NCI-H1694 treated with DMSO at 0.1 percent for 48 hours (cell line): ENCODE data around the gene NTNG2.
"Not testable (repeated sequence)": the region's sequence is repeated elsewhere in the genome, so short reads cannot be mapped to it uniquely, and the experiment has no call there.

Source experiments
- DNase-seq: peaks from one replicate; lab custom pipeline; 2025; lab: John Stamatoyannopoulos, UW

The NTNG2 gene

GRCh38 chr9:132266017-132266416 is 104.2 kb downstream of the NTNG2 start:
- no peak for DNase-seq

- DNase-seq, result no peak
Observed at GRCh38 chr9:132267660-132268059, 105.8 kb downstream of the NTNG2 start.

- peak; percentile 44 for DNase-seq
Observed at GRCh38 chr9:132268725-132269352, 107.0 kb downstream of the NTNG2 start.

- DNase-seq, result not testable (repeated sequence)
Observed at GRCh38 chr9:132269704-132270516, 108.1 kb downstream of the NTNG2 start.

- DNase-seq, result no peak
Observed at GRCh38 chr9:132274861-132275260, 113.0 kb downstream of the NTNG2 start.

GRCh38 chr9:132283165-132283564 is 121.3 kb downstream of the NTNG2 start:
- no peak for DNase-seq

- no peak for DNase-seq
Observed at GRCh38 chr9:132283863-132284262, 122.0 kb downstream of the NTNG2 start.

- no peak for DNase-seq
Observed at GRCh38 chr9:132287256-132287760, 125.5 kb downstream of the NTNG2 start.

- no peak for DNase-seq
Observed at GRCh38 chr9:132288361-132288760, 126.5 kb downstream of the NTNG2 start.

- no peak for DNase-seq
Observed at GRCh38 chr9:132288966-132289365, 127.1 kb downstream of the NTNG2 start.

GRCh38 chr9:132293145-132293721 is 131.4 kb downstream of the NTNG2 start:
- DNase-seq, result no peak
